Dendritic cell treated with granulocyte-macrophage colony-stimulating factor and Interleukin-4, amounts not matched to agents 40 ng/mL and 50 ng/mL, for 4 days (primary cell): ENCODE measurements around the gene PCSK9.
A peak's percentile ranks its signal among the peaks of the same experiment; 100 is the strongest.
"Not testable (repeated sequence)": the region's sequence is repeated elsewhere in the genome, so short reads cannot be mapped to it uniquely, and the experiment has no call there.

Source experiments
- H3K27ac Mint-ChIP-seq: one replicate; pipeline ENCODE4 v1.8.0; 2022; ENCODE audit warnings: mild to moderate bottlenecking, mixed read lengths
- H3K27me3 Mint-ChIP-seq: one replicate; pipeline ENCODE4 v1.8.0; 2022; ENCODE audit warnings: mild to moderate bottlenecking, mixed read lengths
- H3K36me3 Mint-ChIP-seq: one replicate; pipeline ENCODE4 v1.8.0; 2022; ENCODE audit warnings: low read depth, mixed read lengths
- H3K4me1 Mint-ChIP-seq: one replicate; pipeline ENCODE4 v1.8.0; 2022; ENCODE audit warnings: low read depth, mixed read lengths
- H3K4me3 Mint-ChIP-seq: one replicate; pipeline ENCODE4 v1.8.0; 2022; ENCODE audit warnings: mild to moderate bottlenecking, moderate library complexity, mixed read lengths
- H3K9me3 Mint-ChIP-seq: one replicate; pipeline ENCODE4 v1.8.0; 2022; ENCODE audit warnings: mixed read lengths
- intact Hi-C: fragments of 100-400 bp; cut with micrococcal nuclease; formaldehyde crosslinking; loops from one replicate; pipeline ENCODE4 v1.15.0; 2022

Gene PCSK9

GRCh38 chr1:55024163-55024562 is 15.2 kb upstream of the PCSK9 start:
- H3K9me3 Mint-ChIP-seq, intact Hi-C loops, H3K27ac Mint-ChIP-seq, H3K36me3 Mint-ChIP-seq, H3K27me3 Mint-ChIP-seq, H3K4me3 Mint-ChIP-seq: not testable (repeated sequence)
- peaks cover 31% of the 10 kb centered on the region for H3K4me1 Mint-ChIP-seq

GRCh38 chr1:55026682-55027081 is 12.7 kb upstream of the PCSK9 start:
- Mint-ChIP-seq H3K27ac (peak overlapping the region; percentile 21), H3K4me1 (peaks cover 31% of the 10 kb centered on the region)
- H3K9me3 Mint-ChIP-seq, intact Hi-C loops, H3K27me3 Mint-ChIP-seq, H3K36me3 Mint-ChIP-seq, H3K4me3 Mint-ChIP-seq: not testable (repeated sequence)

- H3K4me1 Mint-ChIP-seq = peaks cover 15% of the 10 kb centered on the region
- H3K9me3 Mint-ChIP-seq, H3K4me3 Mint-ChIP-seq, H3K27ac Mint-ChIP-seq, H3K36me3 Mint-ChIP-seq, H3K27me3 Mint-ChIP-seq, intact Hi-C loops: not testable (repeated sequence)
These were observed 8.2 kb upstream of the PCSK9 start for GRCh38 chr1:55031098-55031497.

GRCh38 chr1:55033265-55033614 is 6.1 kb upstream of the PCSK9 start:
- intact Hi-C loops = no loop called here
- Mint-ChIP-seq H3K36me3 (no peaks in the 10 kb centered on the region), H3K4me3 (no peak overlapping the region), H3K4me1 (peaks cover 13% of the 10 kb centered on the region), H3K9me3 (no peaks in the 10 kb centered on the region), H3K27me3 (peaks cover 23% of the 10 kb centered on the region), H3K27ac (no peak overlapping the region)

- H3K4me1 Mint-ChIP-seq = peaks cover 19% of the 10 kb centered on the region
- H3K9me3 Mint-ChIP-seq = no peaks in the 10 kb centered on the region
- H3K27me3 Mint-ChIP-seq = peaks cover 36% of the 10 kb centered on the region
- H3K36me3 Mint-ChIP-seq = no peaks in the 10 kb centered on the region
- no peak overlapping the region for H3K27ac Mint-ChIP-seq
- intact Hi-C loops = no loop called here
- H3K4me3 Mint-ChIP-seq = no peak overlapping the region
These were observed 4.7 kb upstream of the PCSK9 start for GRCh38 chr1:55034476-55035133.

- peaks cover 48% of the 10 kb centered on the region for H3K27me3 Mint-ChIP-seq
- no peak overlapping the region for H3K27ac Mint-ChIP-seq
- no peaks in the 10 kb centered on the region for H3K9me3 Mint-ChIP-seq
- peaks cover 27% of the 10 kb centered on the region for H3K4me1 Mint-ChIP-seq
- H3K36me3 Mint-ChIP-seq = no peaks in the 10 kb centered on the region
- H3K4me3 Mint-ChIP-seq = no peak overlapping the region
- intact Hi-C loops = no loop called here
These were observed 3.4 kb upstream of the PCSK9 start for GRCh38 chr1:55035904-55036303.

GRCh38 chr1:55037733-55038551 is 1.4 kb upstream of the PCSK9 start:
- no peak overlapping the region for H3K27ac Mint-ChIP-seq
- H3K4me3 Mint-ChIP-seq = no peak overlapping the region
- H3K9me3 Mint-ChIP-seq = no peaks in the 10 kb centered on the region
- peaks cover 65% of the 10 kb centered on the region for H3K27me3 Mint-ChIP-seq
- peaks cover 27% of the 10 kb centered on the region for H3K4me1 Mint-ChIP-seq
- intact Hi-C loops = no loop called here
- no peaks in the 10 kb centered on the region for H3K36me3 Mint-ChIP-seq

GRCh38 chr1:55038552-55038838 is 853 bp upstream of the PCSK9 start:
- peaks cover 27% of the 10 kb centered on the region for H3K4me1 Mint-ChIP-seq
- H3K4me3 Mint-ChIP-seq = no peak overlapping the region
- H3K36me3 Mint-ChIP-seq = no peaks in the 10 kb centered on the region
- intact Hi-C loops = no loop called here
- H3K27ac Mint-ChIP-seq = no peak overlapping the region
- peaks cover 62% of the 10 kb centered on the region for H3K27me3 Mint-ChIP-seq
- H3K9me3 Mint-ChIP-seq = no peaks in the 10 kb centered on the region

GRCh38 chr1:55038974-55039341 is 390 bp upstream of the PCSK9 start:
- H3K9me3 Mint-ChIP-seq = no peaks in the 10 kb centered on the region
- no peak overlapping the region for H3K4me3 Mint-ChIP-seq
- H3K36me3 Mint-ChIP-seq = no peaks in the 10 kb centered on the region
- peaks cover 62% of the 10 kb centered on the region for H3K27me3 Mint-ChIP-seq
- intact Hi-C loops = no loop called here
- peaks cover 27% of the 10 kb centered on the region for H3K4me1 Mint-ChIP-seq
- no peak overlapping the region for H3K27ac Mint-ChIP-seq

GRCh38 chr1:55040083-55040932 is 960 bp downstream of the PCSK9 start:
- H3K27me3 Mint-ChIP-seq = peaks cover 59% of the 10 kb centered on the region

GRCh38 chr1:55040933-55041494 is 1.7 kb downstream of the PCSK9 start:
- intact Hi-C loops = no loop called here
- H3K36me3 Mint-ChIP-seq = no peaks in the 10 kb centered on the region
- H3K9me3 Mint-ChIP-seq = no peaks in the 10 kb centered on the region
- H3K4me3 Mint-ChIP-seq = no peak overlapping the region
- H3K4me1 Mint-ChIP-seq = peaks cover 18% of the 10 kb centered on the region
- no peak overlapping the region for H3K27ac Mint-ChIP-seq
- H3K27me3 Mint-ChIP-seq = peaks cover 59% of the 10 kb centered on the region

More at GRCh38 chr1:55040083-55040932, 960 bp downstream of the PCSK9 start:
- Mint-ChIP-seq H3K9me3 (no peaks in the 10 kb centered on the region), H3K27ac (no peak overlapping the region), H3K36me3 (no peaks in the 10 kb centered on the region), H3K4me1 (peaks cover 25% of the 10 kb centered on the region), H3K4me3 (no peak overlapping the region)
- intact Hi-C loops = no loop called here

- H3K27me3 Mint-ChIP-seq = peaks cover 57% of the 10 kb centered on the region
- H3K36me3 Mint-ChIP-seq = no peaks in the 10 kb centered on the region
- H3K4me3 Mint-ChIP-seq = no peak overlapping the region
- intact Hi-C loops = no loop called here
- no peaks in the 10 kb centered on the region for H3K9me3 Mint-ChIP-seq
- no peak overlapping the region for H3K27ac Mint-ChIP-seq
- peaks cover 14% of the 10 kb centered on the region for H3K4me1 Mint-ChIP-seq
These were observed 2.3 kb downstream of the PCSK9 start for GRCh38 chr1:55041613-55042012.

- H3K27me3 Mint-ChIP-seq = peaks cover 46% of the 10 kb centered on the region
- H3K4me3 Mint-ChIP-seq = no peak overlapping the region
- no peak overlapping the region for H3K27ac Mint-ChIP-seq
- intact Hi-C loops = no loop called here
- H3K36me3 Mint-ChIP-seq = no peaks in the 10 kb centered on the region
- no peaks in the 10 kb centered on the region for H3K9me3 Mint-ChIP-seq
- H3K4me1 Mint-ChIP-seq = peaks cover 14% of the 10 kb centered on the region
These were observed 3.7 kb downstream of the PCSK9 start for GRCh38 chr1:55043011-55043410.

GRCh38 chr1:55043726-55044125 is 4.4 kb downstream of the PCSK9 start:
- H3K9me3 Mint-ChIP-seq = no peaks in the 10 kb centered on the region
- H3K36me3 Mint-ChIP-seq = no peaks in the 10 kb centered on the region
- no peak overlapping the region for H3K27ac Mint-ChIP-seq
- peaks cover 14% of the 10 kb centered on the region for H3K4me1 Mint-ChIP-seq
- intact Hi-C loops = no loop called here
- no peak overlapping the region for H3K4me3 Mint-ChIP-seq
- peaks cover 39% of the 10 kb centered on the region for H3K27me3 Mint-ChIP-seq
